GM19239 (cell line): ENCODE data around the gene DNAAF2.
"Not testable (repeated sequence)": the region's sequence is repeated elsewhere in the genome, so short reads cannot be mapped to it uniquely, and the experiment has no call there.

Experiments
- DNase-seq: peaks from one replicate; pipeline ENCODE4 v3.0.0; 2011; ENCODE audit warnings: low spot score; ENCODE audit not compliant: insufficient read length
- FAIRE-seq: peaks from 2 replicates; lab custom pipeline; 2011; peaks lifted over from hg19 to GRCh38; lab: Jason Lieb, UNC

DNAAF2 gene

DNA sequence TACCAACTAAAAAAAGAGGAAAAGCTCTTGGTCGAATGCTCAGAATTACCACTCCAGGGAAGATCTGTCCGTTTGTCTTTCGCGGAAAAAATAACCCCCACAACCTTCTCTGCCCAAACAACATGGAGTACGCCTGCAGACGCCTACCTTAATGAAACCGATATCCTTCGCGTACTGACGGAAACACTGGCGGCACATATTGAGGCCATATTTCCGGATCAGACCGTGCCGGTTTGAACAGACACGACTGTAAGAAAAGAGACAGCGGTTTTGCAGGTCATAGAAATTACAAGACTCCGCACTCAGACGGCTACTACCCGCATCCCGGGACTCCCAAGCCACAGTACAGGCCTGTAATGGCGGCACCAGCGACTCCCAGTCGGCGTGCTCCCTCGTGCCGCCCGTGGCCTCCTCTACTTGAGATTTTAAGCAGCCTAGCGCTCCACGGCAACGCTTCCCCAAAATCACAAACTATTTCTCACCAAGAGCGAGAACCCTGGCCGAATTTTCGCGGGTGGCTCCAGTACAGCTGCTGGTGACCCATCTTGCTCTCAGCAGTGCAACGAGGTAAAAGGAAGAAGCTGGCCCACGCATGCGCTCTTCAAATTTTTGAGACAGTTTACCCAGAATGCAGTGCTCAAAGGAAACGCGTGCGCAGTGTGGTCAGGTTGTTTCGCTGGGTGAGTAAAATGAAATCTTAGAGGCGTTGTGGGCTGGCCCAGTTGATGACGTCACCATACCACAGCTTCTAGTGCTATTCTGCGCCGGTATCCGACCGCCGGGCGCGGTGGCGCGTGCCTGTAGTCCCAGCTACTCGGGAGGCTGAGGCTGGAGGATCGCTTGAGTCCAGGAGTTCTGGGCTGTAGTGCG is 49.0 kb downstream of the DNAAF2 start, which contains the start of gene RPS29:
Gene RPS29 (minus strand): TSS at position 578 of the 870 bp plus-strand sequence. CDS start 34 bp downstream, at position 544.
- DNase-seq (peak; percentile 57), FAIRE-seq (peak; percentile 99)

- not testable (repeated sequence) for DNase-seq
Measured at GRCh38 chr14:49584981-49585640, 49.9 kb downstream of the DNAAF2 start.

GRCh38 chr14:49584058-49584457 is 51.0 kb downstream of the DNAAF2 start:
- no peak for DNase-seq
- FAIRE-seq = no peak

More at GRCh38 chr14:49584981-49585640, 49.9 kb downstream of the DNAAF2 start:
- FAIRE-seq = not testable (repeated sequence)

- DNase-seq (no peak), FAIRE-seq (peak; percentile 33)
Measured at GRCh38 chr14:49583629-49584028, 51.4 kb downstream of the DNAAF2 start.

- DNase-seq (no peak), FAIRE-seq (no peak)
Measured at GRCh38 chr14:49582113-49582977, 52.7 kb downstream of the DNAAF2 start.

- FAIRE-seq = no peak
- no peak for DNase-seq
Measured at GRCh38 chr14:49581209-49582112, 53.6 kb downstream of the DNAAF2 start.

DNA sequence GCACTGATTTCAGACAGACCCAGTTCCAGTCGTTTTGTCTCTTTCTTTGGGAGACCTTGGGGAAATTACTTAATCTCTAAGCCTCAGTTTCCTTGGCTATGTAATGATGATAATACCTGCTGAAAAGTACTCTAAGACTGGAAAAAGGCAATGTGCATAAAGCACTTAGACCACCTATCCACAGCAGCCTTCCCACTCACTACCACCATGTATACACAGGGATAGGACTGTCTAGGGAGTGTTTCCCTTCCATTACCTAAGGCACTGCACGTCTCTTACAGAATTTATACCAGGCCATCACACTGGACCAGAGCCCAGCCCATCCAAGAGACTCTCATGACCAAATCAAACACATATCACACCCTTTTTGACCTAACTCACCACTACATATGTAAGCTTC is 55.2 kb downstream of the DNAAF2 start:
- no peak for FAIRE-seq
- DNase-seq = no peak

- no peak for DNase-seq
- no peak for FAIRE-seq
Measured at GRCh38 chr14:49578141-49578540, 56.9 kb downstream of the DNAAF2 start.
